Neural progenitor cell (in vitro differentiated cells): ENCODE data around the gene NUBP2. TPM values are rescaled to one million over a fixed set of nuclear protein-coding genes. Genes with fewer than 3 reads are reported as not detected.

Experiments
- DNase-seq: peaks from one replicate; pipeline ENCODE4 v3.0.0-alpha.2; 2016; ENCODE audit warnings: low spot score
- H2AFZ ChIP-seq: fragments of 200-600 bp; sonication (generic); replicated peaks from 2 replicates; pipeline ENCODE4 v1.6.1; 2016; ENCODE audit warnings: antibody characterized with exemption
- H3F3A ChIP-seq: fragments of 200-600 bp; sonication (generic); 2 replicates; pipeline ENCODE4 v1.6.1; 2016; ENCODE audit warnings: antibody characterized with exemption, low read depth
- H3K27ac ChIP-seq: fragments of 200-600 bp; sonication (generic); 2 replicates; pipeline ENCODE4 v1.5.1; 2016; ENCODE audit warnings: mild to moderate bottlenecking
- H3K27me3 ChIP-seq: fragments of 200-600 bp; sonication (generic); 2 replicates; pipeline ENCODE4 v1.6.1; 2016; ENCODE audit warnings: mild to moderate bottlenecking, moderate library complexity
- H3K36me3 ChIP-seq: fragments of 200-600 bp; sonication (generic); 2 replicates; pipeline ENCODE4 v1.5.1; 2016
- H3K4me1 ChIP-seq: fragments of 200-600 bp; sonication (generic); 2 replicates; pipeline ENCODE4 v1.6.1; 2016; ENCODE audit warnings: mixed run types
- H3K4me2 ChIP-seq: fragments of 200-600 bp; sonication (generic); 2 replicates; pipeline ENCODE4 v1.6.1; 2016
- H3K4me3 ChIP-seq: fragments of 200-600 bp; sonication (generic); 2 replicates; pipeline ENCODE4 v1.5.1; 2016
- H3K79me2 ChIP-seq: fragments of 200-600 bp; sonication (generic); 2 replicates; pipeline ENCODE4 v1.6.1; 2016; ENCODE audit warnings: low read depth
- H3K9ac ChIP-seq: fragments of 200-600 bp; sonication (generic); 2 replicates; pipeline ENCODE4 v1.6.1; 2016
- H3K9me3 ChIP-seq: fragments of 200-600 bp; sonication (generic); 2 replicates; pipeline ENCODE4 v1.5.1; 2016; ENCODE audit warnings: low read depth
- H4K20me1 ChIP-seq: fragments of 200-600 bp; sonication (generic); 2 replicates; pipeline ENCODE4 v1.6.1; 2016; ENCODE audit warnings: low read depth
- H3K27ac Mint-ChIP-seq: 3 replicates; pipeline ENCODE4 v1.8.0; 2021; ENCODE audit warnings: mixed read lengths
- H3K27me3 Mint-ChIP-seq: 2 replicates; pipeline ENCODE4 v1.8.0; 2022; ENCODE audit warnings: low read depth, mild to moderate bottlenecking, inconsistent platforms, moderate library complexity, mixed read lengths; ENCODE audit not compliant: insufficient read depth
- H3K36me3 Mint-ChIP-seq: 3 replicates; pipeline ENCODE4 v1.8.0; 2021; ENCODE audit warnings: mixed read lengths
- H3K4me1 Mint-ChIP-seq: 3 replicates; pipeline ENCODE4 v1.8.0; 2021; ENCODE audit warnings: mixed read lengths
- H3K4me3 Mint-ChIP-seq: 3 replicates; pipeline ENCODE4 v1.8.0; 2021; ENCODE audit warnings: mild to moderate bottlenecking, moderate library complexity, mixed read lengths
- H3K9me3 Mint-ChIP-seq: 3 replicates; pipeline ENCODE4 v1.8.0; 2020; ENCODE audit warnings: mixed read lengths
- CTCF ChIP-seq: fragments of 200-600 bp; sonication (generic); IDR thresholded peaks from 2 replicates; pipeline ENCODE4 v1.5.1; 2017; ENCODE audit warnings: antibody characterized with exemption, mild to moderate bottlenecking
- EZH2 ChIP-seq: fragments of 200-600 bp; sonication (generic); IDR thresholded peaks from 2 replicates; pipeline ENCODE4 v1.6.1; 2017; ENCODE audit warnings: antibody characterized with exemption, mild to moderate bottlenecking, moderate library complexity
- EZH2phosphoT487 ChIP-seq: fragments of 200-600 bp; sonication (generic); IDR thresholded peaks from 2 replicates; pipeline ENCODE4 v1.6.1; 2017; ENCODE audit warnings: antibody characterized with exemption
- total RNA-seq: library from RNA; depleted of rRNA; stranded (reverse); fragments of >200 nt; gene quantifications from 2 replicates; pipeline ENCODE4 v1.2.3, GENCODE V29; 2015; ENCODE audit warnings: low replicate concordance

NUBP2 gene
- total RNA-seq, 1 donor from 2014 or later = 22.8 TPM

GRCh38 chr16:1764971-1765370 is 17.8 kb upstream of the NUBP2 start:
- Histone ChIP-seq H3K36me3 (no peaks in the 10 kb centered on the region), H4K20me1 (peaks cover 29% of the 10 kb centered on the region), H3F3A (peaks cover 9% of the 10 kb centered on the region), H3K27ac (no peak overlapping the region), H3K27me3 (no peaks in the 10 kb centered on the region), H3K4me2 (no peak overlapping the region), H3K79me2 (no peaks in the 10 kb centered on the region), H2AFZ (no peak overlapping the region), H3K9ac (no peak overlapping the region), H3K4me1 (no peaks in the 10 kb centered on the region), H3K4me3 (no peak overlapping the region), H3K9me3 (no peaks in the 10 kb centered on the region)
- TF ChIP-seq EZH2phosphoT487 (no peak), EZH2 (no peak), CTCF (no peak)
- Mint-ChIP-seq H3K4me1 (no peaks in the 10 kb centered on the region), H3K27ac (no peak overlapping the region), H3K27me3 (peaks cover 4% of the 10 kb centered on the region), H3K9me3 (no peaks in the 10 kb centered on the region), H3K36me3 (peaks cover 3% of the 10 kb centered on the region), H3K4me3 (no peak overlapping the region)
- DNase-seq = no peak

GRCh38 chr16:1765826-1766225 is 16.9 kb upstream of the NUBP2 start:
- Histone ChIP-seq H3F3A (peaks cover 15% of the 10 kb centered on the region), H3K9me3 (no peaks in the 10 kb centered on the region), H3K36me3 (no peaks in the 10 kb centered on the region), H3K4me2 (no peak overlapping the region), H3K27me3 (no peaks in the 10 kb centered on the region), H4K20me1 (peaks cover 37% of the 10 kb centered on the region), H3K4me1 (no peaks in the 10 kb centered on the region), H3K9ac (no peak overlapping the region), H3K79me2 (no peaks in the 10 kb centered on the region), H2AFZ (no peak overlapping the region), H3K27ac (no peak overlapping the region), H3K4me3 (no peak overlapping the region)
- no peak for TF ChIP-seq EZH2phosphoT487
- TF ChIP-seq CTCF = no peak
- TF ChIP-seq EZH2 = no peak
- H3K27me3 Mint-ChIP-seq = peaks cover 4% of the 10 kb centered on the region
- H3K36me3 Mint-ChIP-seq = peaks cover 3% of the 10 kb centered on the region
- no peaks in the 10 kb centered on the region for H3K4me1 Mint-ChIP-seq
- no peak overlapping the region for H3K4me3 Mint-ChIP-seq
- DNase-seq = no peak
- no peak overlapping the region for H3K27ac Mint-ChIP-seq
- no peaks in the 10 kb centered on the region for H3K9me3 Mint-ChIP-seq

DNA sequence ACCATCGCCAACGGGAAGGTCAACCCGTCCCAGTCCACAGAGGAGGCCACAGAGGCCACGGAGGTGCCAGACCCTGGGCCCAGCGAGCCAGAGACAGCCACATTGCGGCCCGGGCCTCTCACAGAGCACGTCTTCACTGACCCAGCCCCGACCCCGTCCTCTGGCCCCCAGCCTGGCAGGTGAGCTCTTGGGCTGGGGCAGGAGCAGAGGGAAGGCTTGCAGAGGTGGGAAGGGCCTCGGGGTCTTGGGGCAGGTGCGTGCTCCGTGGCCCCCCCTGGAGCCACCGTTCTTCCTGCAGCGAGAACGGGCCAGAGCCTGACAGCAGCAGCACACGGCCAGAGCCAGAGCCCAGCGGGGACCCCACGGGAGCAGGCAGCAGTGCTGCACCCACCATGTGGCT is 16.5 kb upstream of the NUBP2 start:
- H3K27me3 ChIP-seq = no peaks in the 10 kb centered on the region
- no peaks in the 10 kb centered on the region for H3K4me1 ChIP-seq
- TF ChIP-seq CTCF (no peak), EZH2phosphoT487 (no peak), EZH2 (no peak)
- Mint-ChIP-seq H3K4me3 (no peak overlapping the region), H3K4me1 (no peaks in the 10 kb centered on the region), H3K27ac (no peak overlapping the region), H3K27me3 (peaks cover 4% of the 10 kb centered on the region), H3K9me3 (no peaks in the 10 kb centered on the region), H3K36me3 (peaks cover 2% of the 10 kb centered on the region)
- no peak overlapping the region for H3K4me3 ChIP-seq
- H3K9ac ChIP-seq = no peak overlapping the region
- H3K4me2 ChIP-seq = no peak overlapping the region
- no peaks in the 10 kb centered on the region for H3K79me2 ChIP-seq
- peaks cover 15% of the 10 kb centered on the region for H3F3A ChIP-seq
- H3K27ac ChIP-seq = no peak overlapping the region
- H2AFZ ChIP-seq = no peak overlapping the region
- no peaks in the 10 kb centered on the region for H3K9me3 ChIP-seq
- H4K20me1 ChIP-seq = peaks cover 37% of the 10 kb centered on the region
- H3K36me3 ChIP-seq = no peaks in the 10 kb centered on the region
- no peak for DNase-seq

DNA sequence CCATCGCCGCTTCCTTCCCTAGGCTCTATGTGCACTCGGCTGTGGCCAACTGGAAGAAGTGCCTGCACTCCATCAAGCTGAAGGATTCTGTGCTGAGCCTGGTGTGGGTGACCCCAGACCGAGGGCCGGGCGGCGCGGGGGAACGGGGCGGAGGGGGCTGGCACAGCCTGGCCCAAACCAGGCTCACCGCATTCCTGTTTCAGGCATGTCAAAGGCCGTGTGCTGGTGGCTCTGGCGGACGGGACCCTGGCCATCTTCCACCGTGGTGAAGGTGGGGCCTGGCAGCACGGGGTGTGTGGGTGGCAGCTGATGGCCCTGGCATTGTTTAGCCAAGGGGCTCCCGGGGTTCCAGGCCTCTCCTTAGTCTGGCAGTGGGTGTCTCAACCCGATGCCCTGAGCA is 16.1 kb upstream of the NUBP2 start:
- no peak overlapping the region for H2AFZ ChIP-seq
- Mint-ChIP-seq H3K4me1 (peaks cover under 1% of the 10 kb centered on the region), H3K27ac (no peak overlapping the region), H3K4me3 (no peak overlapping the region), H3K27me3 (peaks cover 4% of the 10 kb centered on the region), H3K9me3 (no peaks in the 10 kb centered on the region), H3K36me3 (no peaks in the 10 kb centered on the region)
- no peaks in the 10 kb centered on the region for H3K9me3 ChIP-seq
- no peak for DNase-seq
- no peak overlapping the region for H3K9ac ChIP-seq
- H3K27me3 ChIP-seq = no peaks in the 10 kb centered on the region
- no peaks in the 10 kb centered on the region for H3K79me2 ChIP-seq
- TF ChIP-seq EZH2phosphoT487 (no peak), CTCF (no peak), EZH2 (no peak)
- H3K4me3 ChIP-seq = no peak overlapping the region
- no peaks in the 10 kb centered on the region for H3K4me1 ChIP-seq
- H3K27ac ChIP-seq = no peak overlapping the region
- no peaks in the 10 kb centered on the region for H3K36me3 ChIP-seq
- peaks cover 15% of the 10 kb centered on the region for H3F3A ChIP-seq
- peaks cover 37% of the 10 kb centered on the region for H4K20me1 ChIP-seq
- H3K4me2 ChIP-seq = no peak overlapping the region
